Measurements from ENCODE around the gene ST8SIA5.

The ST8SIA5 gene

GRCh38 chr18:46711444-46711863 lies 45.4 kb downstream of the ST8SIA5 start:
- no peak for DNase-seq (ENCODE audit: low read depth in 2 of 2)

GRCh38 chr18:46706968-46707367 lies 49.9 kb downstream of the ST8SIA5 start:
- DNase-seq (ENCODE audit: low read depth in 2 of 2), result no peak

- no peak for DNase-seq (ENCODE audit: low read depth in 2 of 2)
Measured at GRCh38 chr18:46705521-46705920, 51.3 kb downstream of the ST8SIA5 start.

GRCh38 chr18:46704816-46705215 lies 52.0 kb downstream of the ST8SIA5 start:
- no peak for DNase-seq (ENCODE audit: low read depth in 2 of 2)

GRCh38 chr18:46704189-46704588 lies 52.7 kb downstream of the ST8SIA5 start:
- no peak for DNase-seq (ENCODE audit: low read depth in 2 of 2)

GRCh38 chr18:46702471-46702870 lies 54.4 kb downstream of the ST8SIA5 start:
- no peak for DNase-seq (ENCODE audit: low read depth in 2 of 2)

- no peak for DNase-seq (ENCODE audit: low read depth in 2 of 2)
Measured at GRCh38 chr18:46700066-46700824, 56.6 kb downstream of the ST8SIA5 start.

- DNase-seq (ENCODE audit: low read depth in 2 of 2), result no peak
Measured at GRCh38 chr18:46696702-46697101, 60.2 kb downstream of the ST8SIA5 start.

- no peak for DNase-seq (ENCODE audit: low read depth in 2 of 2)
Measured at GRCh38 chr18:46696268-46696667, 60.6 kb downstream of the ST8SIA5 start.

GRCh38 chr18:46693996-46694395 lies 62.9 kb downstream of the ST8SIA5 start:
- no peak for DNase-seq (ENCODE audit: low read depth in 2 of 2)

- DNase-seq (ENCODE audit: low read depth in 2 of 2), result no peak
Measured at GRCh38 chr18:46688853-46689525, 67.9 kb downstream of the ST8SIA5 start.

- no peak for DNase-seq (ENCODE audit: low read depth in 2 of 2)
Measured at GRCh38 chr18:46686186-46686585, 70.7 kb downstream of the ST8SIA5 start.

- no peak for DNase-seq (ENCODE audit: low read depth in 2 of 2)
Measured at GRCh38 chr18:46683252-46683651, 73.6 kb downstream of the ST8SIA5 start.

GRCh38 chr18:46680784-46681695 lies 75.8 kb downstream of the ST8SIA5 start:
- no peak for DNase-seq (ENCODE audit: low read depth in 2 of 2)

GRCh38 chr18:46679846-46680598 lies 76.8 kb downstream of the ST8SIA5 start:
- no peak for DNase-seq (ENCODE audit: low read depth in 2 of 2)

GRCh38 chr18:46678785-46679399 lies 78.0 kb downstream of the ST8SIA5 start:
- no peak for DNase-seq (ENCODE audit: low read depth in 2 of 2)

- no peak for DNase-seq (ENCODE audit: low read depth in 2 of 2)
Measured at GRCh38 chr18:46678041-46678440, 78.8 kb downstream of the ST8SIA5 start.

- no peak for DNase-seq (ENCODE audit: low read depth in 2 of 2)
Measured at GRCh38 chr18:46677611-46678010, 79.2 kb downstream of the ST8SIA5 start.

- no peak for DNase-seq (ENCODE audit: low read depth in 2 of 2)
Measured at GRCh38 chr18:46676182-46676835, 80.5 kb downstream of the ST8SIA5 start.

GRCh38 chr18:46675112-46675511 lies 81.7 kb downstream of the ST8SIA5 start:
- DNase-seq (ENCODE audit: low read depth in 2 of 2), result no peak

Measured in stimulated activated CD8-positive, alpha-beta memory T cell treated with anti-CD3 and anti-CD28 coated beads, Interleukin-15, amount 100 ng/mL, for 48 hours (primary cell).